HG02759 (cell line): ENCODE results near the gene DSCAM.

Experiments used
- ATAC-seq: cut with Tn5 transposase; IDR thresholded peaks from one replicate; pipeline ENCODE4 v1.9.1; 2021; ENCODE audit warnings: mild to moderate bottlenecking, moderate library complexity; ENCODE audit not compliant: unreplicated experiment

DSCAM gene

DNA sequence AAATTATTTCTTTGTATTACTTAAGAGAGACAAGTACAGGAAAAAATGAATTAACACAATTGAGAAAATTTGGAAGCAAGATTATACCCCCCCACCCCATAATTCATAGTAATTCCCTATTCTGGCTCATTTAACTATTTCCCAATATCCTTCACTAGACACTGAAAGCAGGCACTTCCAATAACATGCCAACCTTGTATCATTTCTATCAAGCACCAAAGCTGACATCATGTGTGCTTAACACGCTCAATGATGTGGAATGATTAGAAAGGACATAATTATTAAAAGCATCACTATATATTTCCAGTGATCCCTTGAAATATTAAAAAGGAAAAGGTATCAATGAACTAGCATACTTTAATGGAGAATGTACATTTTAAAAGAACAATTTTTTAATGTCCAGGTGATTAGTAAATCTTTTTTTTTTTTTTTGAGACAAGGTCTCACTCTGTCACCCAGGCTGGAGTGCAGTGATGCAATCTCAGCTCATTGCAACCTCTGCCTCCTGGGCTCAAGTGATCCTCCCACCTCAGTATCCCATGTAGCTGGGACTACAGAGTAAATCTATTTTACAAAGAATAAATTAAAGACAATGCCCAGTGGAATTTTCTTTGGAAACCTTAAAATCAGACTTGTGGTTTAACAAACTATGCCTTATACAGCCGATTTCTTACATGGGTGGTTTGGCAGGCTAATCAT, 443.9 kb downstream of the DSCAM start:
- no peak for ATAC-seq

DNA sequence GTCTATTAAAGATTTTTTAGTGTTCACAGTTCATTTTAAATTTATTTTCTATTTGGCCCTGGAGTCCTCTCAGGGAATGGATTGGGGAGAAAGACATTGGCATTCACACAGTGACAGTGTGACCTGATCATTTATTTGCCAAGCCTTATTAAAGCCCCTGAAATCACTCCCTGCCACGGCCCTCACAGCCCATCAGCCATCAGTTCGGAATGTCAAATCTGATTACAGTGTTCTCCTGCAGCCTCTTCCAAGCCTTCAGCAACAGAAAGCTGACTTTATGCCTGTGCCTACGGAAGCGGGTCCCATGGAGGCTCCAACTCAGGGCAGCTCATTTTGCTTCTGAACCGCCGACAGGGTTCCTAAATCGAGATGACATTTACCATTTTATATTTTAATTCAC, 451.2 kb downstream of the DSCAM start:
- ATAC-seq, result no peak

DNA sequence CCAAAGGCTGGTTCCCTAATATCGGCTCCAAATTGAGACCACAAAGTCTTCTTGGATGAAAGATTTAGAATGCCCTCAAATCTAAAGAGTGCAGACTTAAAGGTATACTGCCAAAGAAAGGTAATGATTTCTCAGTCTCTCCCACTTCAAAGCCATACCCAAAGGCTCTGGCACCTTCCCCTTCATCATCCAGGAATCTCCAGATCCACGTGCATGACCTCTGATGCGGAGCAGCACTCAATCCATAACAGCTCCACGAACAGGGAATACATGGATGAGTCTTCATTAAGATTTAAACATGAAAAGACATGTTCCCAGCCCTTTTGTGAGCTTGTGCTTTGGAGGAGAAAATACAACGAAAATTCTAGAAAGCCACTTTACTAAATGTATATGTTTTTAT, 453.9 kb downstream of the DSCAM start:
- ATAC-seq, result no peak

DNA sequence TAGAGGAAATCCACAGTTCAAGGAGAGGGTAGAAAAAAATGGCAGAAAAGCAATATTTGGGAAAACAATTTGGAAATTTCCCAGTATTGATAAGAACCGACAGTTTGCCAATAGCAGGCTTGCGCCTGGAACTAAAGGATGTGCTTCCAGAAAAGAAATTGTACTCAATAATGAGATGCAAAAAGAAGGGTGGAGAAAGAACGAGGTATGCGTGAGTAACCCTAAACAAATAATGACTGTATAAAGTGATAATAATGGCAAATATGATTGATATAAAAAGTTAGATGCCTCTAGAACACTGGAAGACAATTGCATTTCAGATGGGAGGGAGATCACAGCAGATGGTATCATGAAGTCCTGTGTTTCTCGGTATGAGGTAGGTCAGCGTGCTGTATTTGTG, 458.9 kb downstream of the DSCAM start:
- no peak for ATAC-seq

DNA sequence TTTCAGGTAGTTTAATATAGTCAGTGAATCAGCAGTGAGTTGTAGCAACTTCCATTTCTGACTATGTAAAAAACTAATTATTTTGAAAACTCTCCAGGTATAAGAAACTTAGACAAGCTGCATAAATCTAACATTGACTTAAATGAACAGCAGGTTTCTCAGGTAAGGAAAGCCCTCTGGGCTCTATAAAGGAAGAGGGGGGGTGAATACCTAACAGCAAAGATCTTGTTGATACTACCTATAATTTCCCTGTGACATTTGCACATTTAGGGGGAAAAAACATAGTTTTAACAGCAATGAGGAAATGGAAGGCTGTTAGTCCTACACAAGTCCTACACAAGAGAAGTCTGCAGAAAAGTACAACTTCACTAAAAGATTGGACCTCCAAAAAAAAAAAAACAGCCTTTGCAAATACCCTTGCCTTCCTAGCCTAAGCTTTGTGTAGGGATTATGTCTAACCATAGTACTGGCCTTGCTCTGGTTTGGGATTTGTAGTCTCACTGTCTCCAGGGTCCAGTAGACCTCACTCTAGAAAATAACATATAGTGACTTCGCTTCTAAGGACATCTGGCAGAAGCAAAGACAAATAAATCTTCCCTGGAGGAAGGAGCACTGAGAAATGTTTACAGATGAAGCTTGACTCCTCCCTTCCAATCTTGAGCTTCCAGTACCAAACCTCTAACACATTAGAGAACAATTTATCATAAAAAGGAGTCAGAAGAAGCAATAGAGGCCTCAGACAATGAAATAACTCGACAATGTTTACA, 459.8 kb downstream of the DSCAM start:
- no peak for ATAC-seq

DNA sequence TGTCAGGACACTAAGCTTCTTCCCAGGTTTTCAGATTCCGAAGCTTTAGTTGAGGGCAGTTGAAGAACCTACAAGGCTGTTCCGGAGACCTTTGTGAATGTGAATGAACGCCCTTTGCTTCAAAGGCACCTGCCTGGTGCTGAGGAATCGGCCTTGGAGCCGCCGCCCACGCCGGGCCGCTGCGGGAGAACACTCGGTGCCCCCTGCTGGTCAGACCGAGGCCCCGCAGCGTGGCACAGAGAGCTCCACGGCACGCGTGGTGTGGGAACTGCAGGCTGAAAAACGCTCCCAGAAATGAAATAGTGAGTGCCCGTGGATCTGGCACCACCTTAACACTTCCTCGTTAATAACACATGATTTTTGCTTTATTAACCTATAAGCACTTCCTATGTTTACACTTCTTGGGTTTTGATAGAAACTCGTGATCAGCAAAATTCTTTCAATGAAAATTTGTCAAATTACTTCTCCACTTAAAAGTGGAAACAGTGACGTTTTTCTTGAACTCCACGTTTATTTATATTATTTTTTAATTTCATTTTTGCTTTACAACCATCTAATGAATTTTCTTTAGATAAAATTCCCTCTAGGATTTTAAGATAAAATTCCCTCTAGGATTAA, 460.6 kb downstream of the DSCAM start:
- ATAC-seq, result no peak

DNA sequence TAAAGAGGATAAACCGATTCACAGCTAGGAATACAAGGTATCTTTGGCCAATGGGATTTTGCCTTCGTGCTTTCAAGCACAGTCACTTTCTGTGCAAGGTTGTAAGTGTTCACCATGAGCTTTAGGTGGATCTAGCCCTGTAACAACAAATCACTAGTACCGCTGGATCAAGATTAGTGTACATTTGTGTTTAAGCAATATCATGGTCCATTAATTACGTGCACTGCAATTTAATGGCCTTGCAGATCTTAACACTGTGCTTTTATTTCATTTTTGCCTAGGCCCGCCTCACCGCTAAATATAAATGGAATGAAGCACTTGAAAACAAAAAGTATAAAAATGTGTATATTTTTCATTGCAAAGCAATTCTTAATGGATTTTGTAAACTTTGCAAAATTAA, 461.1 kb downstream of the DSCAM start:
- ATAC-seq, result no peak

DNA sequence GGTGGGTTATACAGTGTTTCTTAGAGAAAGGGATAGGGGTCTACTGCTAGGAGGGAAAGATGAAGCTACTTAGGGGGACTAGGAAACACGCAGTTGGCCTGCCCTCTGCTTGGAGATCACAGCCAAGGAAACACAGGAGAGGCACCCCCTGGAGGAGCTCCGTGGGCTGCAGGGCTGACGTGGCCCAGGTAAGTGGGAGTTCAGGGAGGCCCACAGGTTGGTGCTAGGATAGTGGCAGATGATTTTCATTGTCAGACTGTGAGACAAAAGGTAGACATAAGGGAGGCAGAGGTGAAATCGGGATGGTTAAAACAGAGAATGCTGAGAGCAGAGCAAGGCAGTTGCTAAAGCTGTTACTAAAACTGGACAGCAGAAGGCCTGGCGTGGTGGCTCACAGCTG, 463.0 kb downstream of the DSCAM start:
- ATAC-seq, result no peak

DNA sequence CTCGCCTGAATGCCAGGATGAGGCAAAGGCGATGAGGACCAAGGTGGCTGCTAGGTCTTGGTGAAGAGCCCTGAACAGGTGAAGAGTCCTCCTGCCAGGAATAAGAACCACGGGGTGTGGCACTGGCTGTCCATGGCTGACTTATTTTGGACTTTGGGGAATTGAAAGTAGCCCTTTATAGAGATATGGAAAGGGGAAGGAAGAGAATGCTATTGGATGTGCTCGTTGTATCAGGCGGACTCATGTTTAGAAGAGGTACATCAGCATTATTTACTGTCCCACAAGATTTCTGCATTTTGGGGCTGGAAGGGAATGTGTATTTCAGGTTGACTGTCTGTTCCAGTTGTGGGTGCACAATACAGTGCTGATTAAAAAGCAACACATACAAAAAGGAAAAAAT, 465.8 kb downstream of the DSCAM start:
- ATAC-seq, result no peak

DNA sequence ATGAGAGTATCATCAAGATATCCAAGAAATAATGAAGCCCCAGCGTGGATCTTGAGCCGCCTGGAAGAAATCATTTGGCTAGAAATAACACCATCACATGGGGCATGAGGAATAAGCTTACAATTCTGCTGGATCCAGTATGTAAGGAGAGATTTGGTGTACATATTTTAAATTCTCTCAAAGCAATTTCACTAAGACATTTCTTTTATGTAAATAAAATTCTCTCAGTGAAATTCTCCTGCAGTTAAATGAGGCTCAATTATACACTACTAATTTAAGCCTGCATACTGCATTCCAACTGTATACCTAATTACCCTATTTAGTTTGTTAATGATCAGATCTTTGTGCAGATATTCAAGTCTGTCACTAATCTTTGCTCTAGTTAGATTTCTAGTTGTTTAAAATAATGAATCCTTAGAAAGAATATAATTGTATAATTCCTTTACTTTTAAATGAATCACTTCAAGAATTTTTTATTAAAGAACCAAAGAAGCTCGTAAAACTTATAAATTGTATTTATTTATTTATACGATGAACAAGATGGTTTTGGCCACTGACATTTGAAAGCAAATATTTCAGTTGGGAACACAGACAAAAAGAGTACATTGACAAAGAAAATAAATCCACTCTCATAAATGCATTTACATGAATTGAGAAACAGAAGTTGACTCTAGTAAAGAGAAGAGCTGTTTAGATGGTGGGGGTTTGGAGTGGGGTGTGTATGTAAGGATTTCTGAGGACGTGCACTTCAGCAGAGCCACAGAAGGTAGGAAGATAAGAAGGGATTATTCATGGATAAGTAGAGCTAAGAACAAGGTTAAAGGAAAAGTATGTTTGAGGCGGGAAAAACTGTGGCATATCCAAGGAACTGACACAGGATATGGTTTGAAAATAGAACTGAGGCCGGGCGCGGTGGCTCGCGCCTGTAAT, 466.8 kb downstream of the DSCAM start:
- no peak for ATAC-seq

DNA sequence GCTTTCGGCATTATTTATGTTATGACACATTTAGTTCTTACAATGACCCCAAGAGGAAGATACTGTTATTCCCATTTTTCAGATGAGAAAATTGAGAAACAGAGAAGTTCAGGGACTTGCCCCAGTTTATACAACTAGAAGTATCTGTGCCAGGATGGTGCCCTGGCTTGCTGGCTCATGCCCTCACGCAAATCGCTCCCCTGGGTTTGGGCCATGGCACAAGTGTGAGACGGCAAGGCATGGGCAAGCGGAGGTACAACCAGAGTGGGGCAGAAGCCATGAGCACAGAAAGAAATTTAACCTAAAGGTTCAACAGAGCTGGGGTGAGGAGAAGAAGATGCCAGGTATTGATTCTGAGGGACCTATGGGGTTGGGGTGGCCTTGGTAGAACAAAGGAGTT, 469.8 kb downstream of the DSCAM start:
- no peak for ATAC-seq

DNA sequence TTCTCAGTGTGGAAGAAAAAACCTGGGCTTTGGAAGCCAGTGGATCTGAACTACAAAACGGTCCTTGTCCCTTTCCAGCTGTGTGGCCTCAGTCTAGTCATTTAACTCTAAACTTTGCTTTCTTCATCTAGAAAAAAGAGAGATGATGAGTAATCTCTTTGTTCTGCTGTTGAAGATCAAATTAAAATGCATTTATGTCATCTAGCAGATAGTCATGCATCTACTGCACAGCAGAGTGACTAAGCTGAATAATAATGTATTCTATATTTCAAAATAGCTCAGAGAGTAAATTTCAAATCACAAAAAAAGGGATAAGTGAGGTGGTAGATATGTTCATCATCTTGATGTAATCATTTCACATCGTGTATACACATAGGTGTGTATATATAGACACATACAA, 473.2 kb downstream of the DSCAM start:
- ATAC-seq, result no peak

DNA sequence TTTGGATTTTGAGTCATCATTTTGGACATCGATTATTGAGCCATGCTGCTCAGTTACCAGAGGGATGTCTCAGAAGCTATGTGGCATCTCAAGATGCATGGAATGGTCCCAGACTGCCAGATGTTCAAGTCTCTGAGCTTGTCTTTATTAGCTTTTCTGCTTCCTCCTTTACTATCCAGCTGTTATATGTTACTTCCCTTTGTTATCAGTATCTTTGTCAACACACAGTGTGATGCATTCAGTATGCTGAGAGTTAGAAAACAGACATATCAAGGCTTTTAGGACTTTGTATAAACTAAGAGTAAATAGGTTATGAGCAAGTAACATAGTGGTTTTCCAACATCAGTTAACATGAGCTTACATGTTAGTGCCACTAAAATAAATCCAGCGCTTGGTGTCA, 474.5 kb downstream of the DSCAM start:
- no peak for ATAC-seq

DNA sequence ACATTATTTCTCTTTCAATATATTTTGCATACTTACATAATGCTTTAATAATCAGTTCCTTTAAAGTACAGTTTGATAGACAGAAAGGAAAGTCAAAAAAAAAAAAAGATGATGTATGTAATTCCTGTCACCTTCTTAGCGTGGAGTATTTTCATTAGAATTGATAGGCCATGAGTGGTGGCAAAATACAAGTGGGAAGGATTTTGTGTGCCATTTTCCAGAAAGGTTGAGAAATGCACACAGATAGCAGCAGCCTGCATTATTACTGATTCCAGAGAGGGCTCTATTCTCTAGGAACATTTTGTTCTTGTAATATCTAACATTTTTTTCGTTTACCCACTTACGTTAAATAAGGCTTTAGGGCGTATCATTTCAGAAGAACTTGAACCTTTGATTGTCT, 475.6 kb downstream of the DSCAM start:
- ATAC-seq, result no peak

DNA sequence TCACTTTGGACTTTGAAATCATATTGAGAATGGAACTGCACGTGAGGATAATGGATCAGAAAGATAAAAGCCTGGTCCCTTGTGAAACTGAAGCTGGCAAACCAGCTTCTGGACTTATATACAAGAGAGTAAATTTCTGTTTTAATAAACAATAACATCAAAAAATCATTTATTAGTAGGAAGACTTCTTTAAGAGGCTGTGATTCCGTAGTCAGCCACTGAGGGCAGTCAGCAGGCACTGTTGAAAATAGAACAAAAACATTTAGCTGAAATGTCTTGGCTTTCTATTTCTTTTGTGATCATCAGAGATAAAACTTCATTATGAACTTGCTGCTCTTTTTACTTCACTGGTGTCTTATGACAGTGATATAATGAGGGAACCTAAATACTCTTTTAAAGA, 490.3 kb downstream of the DSCAM start:
- no peak for ATAC-seq

DNA sequence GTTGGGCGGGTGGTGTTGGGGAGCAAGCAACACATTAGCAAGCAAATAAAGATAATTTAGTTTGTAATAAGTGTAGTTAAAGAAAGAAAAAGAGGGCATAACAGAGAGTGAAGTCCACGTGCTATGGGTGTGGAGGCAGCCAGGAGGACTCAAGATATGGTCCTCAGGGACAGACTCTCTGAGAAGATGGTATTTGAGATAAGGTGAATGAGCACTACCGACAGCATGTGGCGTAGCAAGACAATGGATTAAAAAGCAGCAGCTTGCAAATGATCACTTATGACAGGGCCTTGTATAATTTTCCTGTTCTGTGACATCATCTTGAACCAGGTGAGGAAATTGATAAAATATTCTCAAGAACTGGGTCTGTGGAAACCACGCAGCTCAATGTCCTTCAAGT, 491.9 kb downstream of the DSCAM start:
- no peak for ATAC-seq

DNA sequence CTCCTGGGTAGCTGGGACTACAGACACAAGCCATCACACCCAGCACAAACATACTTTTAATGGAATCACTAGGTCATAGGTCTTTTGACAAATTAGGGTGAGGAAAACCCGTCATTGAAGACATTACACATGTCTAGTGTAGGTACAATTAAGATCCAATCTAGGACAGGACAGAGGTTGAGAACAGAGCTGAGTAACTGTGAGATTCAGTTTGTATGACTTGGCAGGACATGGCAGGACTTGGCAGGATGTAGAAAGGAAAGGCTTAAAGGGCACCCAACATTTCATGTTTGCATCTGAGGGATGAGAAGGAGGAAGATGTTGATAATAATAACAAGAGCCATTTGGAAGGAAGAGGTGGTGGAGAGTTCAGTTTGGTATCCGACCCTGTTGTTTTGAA, 496.0 kb downstream of the DSCAM start:
- no peak for ATAC-seq

DNA sequence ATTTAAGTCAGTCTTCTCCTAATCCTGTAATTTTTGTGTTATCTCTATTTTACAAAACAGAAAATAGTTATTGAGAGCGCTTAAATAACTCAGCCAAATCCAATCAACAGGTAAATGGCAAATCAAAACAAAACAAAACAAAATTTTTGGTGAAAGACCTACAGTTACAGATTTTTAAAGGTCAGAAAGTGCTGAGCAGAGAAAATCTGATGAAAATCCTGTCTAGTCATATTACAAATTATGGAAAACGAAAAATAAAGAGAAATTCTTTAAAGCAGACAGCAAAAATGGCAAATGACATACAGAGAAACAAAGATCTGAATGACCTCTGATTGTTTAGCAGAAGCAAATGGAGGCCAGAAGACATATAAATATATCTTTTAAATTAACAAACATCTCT, 497.4 kb downstream of the DSCAM start:
- no peak for ATAC-seq

DNA sequence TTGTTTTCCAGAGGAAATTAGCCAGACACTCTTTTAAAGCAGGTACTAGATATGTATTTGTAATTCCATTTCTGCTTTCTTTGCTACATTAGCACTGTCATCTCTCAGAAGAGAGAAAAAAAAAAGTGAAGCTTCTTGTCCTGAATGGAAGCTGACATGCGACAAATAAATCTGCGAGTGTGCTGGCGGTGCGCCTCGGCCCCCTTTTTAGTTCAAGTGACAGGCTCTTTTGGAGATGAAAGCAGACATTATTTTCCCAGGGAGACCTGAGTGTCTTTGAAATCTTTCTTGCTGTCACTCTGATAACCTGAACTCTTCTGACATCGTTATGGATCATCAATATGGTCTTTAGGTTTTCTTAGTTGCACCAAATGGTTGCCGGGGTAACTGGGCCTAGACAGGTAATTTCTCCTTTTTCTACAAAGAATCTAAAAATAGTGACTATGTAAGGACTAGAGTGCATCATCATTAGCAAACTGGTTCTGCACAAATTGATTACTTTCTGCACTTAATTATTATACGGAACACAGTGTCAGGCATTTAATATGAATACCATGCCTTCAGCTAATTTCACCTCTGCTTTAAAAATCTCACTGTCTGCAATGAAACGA, 501.1 kb downstream of the DSCAM start:
- no peak for ATAC-seq

DNA sequence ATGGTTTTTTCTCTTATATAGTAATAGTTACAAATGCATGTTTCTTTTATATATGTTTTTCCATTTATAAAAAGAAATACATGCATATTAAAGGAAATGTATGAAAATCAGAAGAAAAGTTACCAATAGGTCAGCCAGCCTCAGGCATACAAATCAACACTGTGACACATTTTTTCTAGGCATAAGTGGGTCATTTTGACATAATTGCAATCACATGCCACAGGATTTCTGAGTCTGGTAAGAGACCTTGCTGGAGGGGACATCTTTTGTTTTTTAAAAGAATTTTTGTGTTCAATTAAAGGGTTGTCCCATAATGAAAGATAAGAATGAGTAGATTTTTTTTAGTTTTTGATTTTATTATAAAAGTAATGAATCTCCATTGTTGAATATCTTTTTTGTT, 506.6 kb downstream of the DSCAM start:
- ATAC-seq, result no peak

DNA sequence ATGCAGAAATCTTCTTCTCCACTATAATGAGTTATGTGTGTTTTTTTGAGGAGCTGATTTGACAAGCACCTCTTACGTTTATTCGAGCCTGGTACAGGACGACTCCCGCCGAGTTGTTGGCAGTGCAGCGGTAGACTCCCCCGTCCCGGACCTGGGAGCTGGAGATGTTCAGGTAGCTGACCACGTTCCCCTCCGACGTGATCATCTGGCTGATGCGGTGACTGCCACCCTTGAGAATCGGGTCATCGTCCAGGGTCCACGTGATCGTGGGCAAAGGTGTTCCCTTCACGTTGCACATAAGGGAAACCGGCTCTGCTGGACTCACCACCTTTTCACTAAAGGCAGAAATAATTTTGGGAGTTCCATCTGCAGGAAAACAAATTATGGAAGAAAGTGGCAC, 507.9 kb downstream of the DSCAM start:
- ATAC-seq, result no peak
